Thyroid gland (tissue), 4 donors: ENCODE results near the gene ARNT2.

Source experiments
- POLR2A ChIP-seq, 2 donors: fragments of 450-650 bp; IDR thresholded peaks; one replicate each; pipeline ENCODE4 v1.6.1; 2017; ENCODE audit warnings: antibody characterized with exemption in 2 of 2, mild to moderate bottlenecking in 2 of 2, moderate library complexity in 1 of 2
- TF ChIP-seq, protein P1 (sequence below), 6 experiments: fragments of 200-600 bp in 3 of 6; fragments of 450-650 bp in 3 of 6; sonication (generic) in 3 of 6; IDR thresholded peaks; one replicate each; pipeline ENCODE4 v1.5.1; 2016 to 2019; ENCODE audit warnings: antibody characterized with exemption in 6 of 6, mild to moderate bottlenecking in 2 of 6, inconsistent platforms in 1 of 6, moderate library complexity in 1 of 6

DNA sequence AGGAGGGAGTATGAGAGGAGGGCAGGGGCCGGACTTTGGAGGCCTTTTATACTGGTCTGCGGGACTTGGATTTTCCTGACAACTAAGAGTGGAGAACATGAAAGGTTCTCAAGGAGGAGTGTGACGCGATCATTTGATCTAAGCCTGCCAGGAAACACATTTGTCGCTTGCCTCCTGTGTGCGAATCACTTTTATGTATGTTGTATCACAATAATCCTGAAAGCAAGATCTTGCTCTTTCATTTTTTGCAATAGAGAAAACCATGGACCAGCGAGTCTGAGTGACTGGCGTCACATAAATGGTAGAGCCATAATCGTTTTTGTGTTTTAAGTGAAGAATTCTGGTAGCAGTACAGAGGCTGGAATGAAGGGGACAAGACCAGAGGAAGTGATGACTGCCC, 100.7 kb downstream of the ARNT2 start:
- no peak for TF ChIP-seq POLR2A (IDR thresholded peaks at IDR 0.05)
- TF ChIP-seq, protein P1, sequence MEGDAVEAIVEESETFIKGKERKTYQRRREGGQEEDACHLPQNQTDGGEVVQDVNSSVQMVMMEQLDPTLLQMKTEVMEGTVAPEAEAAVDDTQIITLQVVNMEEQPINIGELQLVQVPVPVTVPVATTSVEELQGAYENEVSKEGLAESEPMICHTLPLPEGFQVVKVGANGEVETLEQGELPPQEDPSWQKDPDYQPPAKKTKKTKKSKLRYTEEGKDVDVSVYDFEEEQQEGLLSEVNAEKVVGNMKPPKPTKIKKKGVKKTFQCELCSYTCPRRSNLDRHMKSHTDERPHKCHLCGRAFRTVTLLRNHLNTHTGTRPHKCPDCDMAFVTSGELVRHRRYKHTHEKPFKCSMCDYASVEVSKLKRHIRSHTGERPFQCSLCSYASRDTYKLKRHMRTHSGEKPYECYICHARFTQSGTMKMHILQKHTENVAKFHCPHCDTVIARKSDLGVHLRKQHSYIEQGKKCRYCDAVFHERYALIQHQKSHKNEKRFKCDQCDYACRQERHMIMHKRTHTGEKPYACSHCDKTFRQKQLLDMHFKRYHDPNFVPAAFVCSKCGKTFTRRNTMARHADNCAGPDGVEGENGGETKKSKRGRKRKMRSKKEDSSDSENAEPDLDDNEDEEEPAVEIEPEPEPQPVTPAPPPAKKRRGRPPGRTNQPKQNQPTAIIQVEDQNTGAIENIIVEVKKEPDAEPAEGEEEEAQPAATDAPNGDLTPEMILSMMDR (IDR thresholded peaks at IDR 0.05): no peak
